ENCODE data around the gene PTPRK. TPM values are rescaled to one million over a fixed set of nuclear protein-coding genes. Genes with fewer than 3 reads are reported as not detected.

The PTPRK gene
- total RNA-seq, 1 experiment from 2014 or later: 34.2 TPM

DNA sequence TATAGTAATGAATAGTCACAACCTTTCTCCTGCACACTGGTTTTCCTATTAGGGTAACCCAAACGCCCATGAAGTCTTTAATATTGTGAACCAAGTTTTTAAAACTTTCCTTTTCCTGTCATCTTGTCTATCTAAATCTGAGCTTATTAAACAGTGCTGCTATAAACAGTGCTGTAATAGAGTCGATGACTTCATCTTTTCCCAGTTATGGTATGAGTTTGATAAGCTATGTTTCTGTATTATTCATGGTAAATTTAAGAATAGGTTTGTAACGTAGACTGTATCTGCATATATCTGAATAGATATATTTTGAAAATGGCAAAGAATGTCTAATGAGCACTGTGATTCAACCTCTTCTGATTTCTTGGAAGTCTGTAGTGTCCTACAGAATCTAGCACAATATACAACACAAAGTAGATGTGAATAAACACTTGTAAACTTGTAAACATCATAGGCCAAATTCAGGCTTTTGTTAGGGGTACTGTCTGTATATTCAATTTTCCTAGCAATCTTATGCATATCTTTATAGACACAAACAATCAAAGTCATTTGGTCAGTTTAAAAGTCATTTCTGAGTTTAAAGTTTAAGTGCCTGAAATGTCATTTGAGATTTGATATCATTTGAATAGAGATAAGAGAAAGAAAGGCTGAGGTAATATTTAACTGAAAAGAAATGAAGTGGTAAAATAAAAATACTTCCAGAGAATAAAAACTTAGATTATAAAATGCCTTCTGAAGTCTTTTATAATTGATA lies 155.5 kb downstream of the PTPRK start:
- CTCF ChIA-PET: no interaction called here
- DNase-seq (ENCODE audit: low read depth, low spot score): no peak
- Histone ChIP-seq H3K9ac (ENCODE audit: low read length) (no peak overlapping the region), H4K20me1 (ENCODE audit: insufficient read depth) (no peaks in the 10 kb centered on the region), H3K9me3 (ENCODE audit: control insufficient read depth in 1 of 2, insufficient read depth in 1 of 2, low read depth in 1 of 2, low read length in 2 of 2) (no peaks in the 10 kb centered on the region), H3K4me2 (ENCODE audit: low read length) (no peak overlapping the region), H3K9me2 (ENCODE audit: insufficient read depth) (no peaks in the 10 kb centered on the region), H3K27me3 (ENCODE audit: insufficient read depth, low read length) (no peaks in the 10 kb centered on the region), H3K79me2 (ENCODE audit: insufficient read depth, low read length) (no peaks in the 10 kb centered on the region), H3K4me3 (replicated peaks in 1 of 2; ENCODE audit: low read depth in 1 of 2, low read length in 2 of 2) (no peak overlapping the region), H3K4me1 (ENCODE audit: control insufficient read depth in 1 of 2, insufficient read depth in 2 of 2, low read length in 2 of 2) (peaks cover 7 to 16% of the 10 kb centered on the region in 2 experiments; a peak in 3 of 4 replicates), H2AFZ (ENCODE audit: low read depth, low read length, poor library complexity, severe bottlenecking) (no peak overlapping the region), H3K27ac (ENCODE audit: low read depth, low read length) (no peak overlapping the region), H3K36me3 (ENCODE audit: control insufficient read depth in 1 of 2, insufficient read depth in 2 of 2, low read length in 2 of 2) (no peaks in the 10 kb centered on the region)
- intact Hi-C loops (cut with micrococcal nuclease): no loop called here
- TF ChIP-seq, protein P1, sequence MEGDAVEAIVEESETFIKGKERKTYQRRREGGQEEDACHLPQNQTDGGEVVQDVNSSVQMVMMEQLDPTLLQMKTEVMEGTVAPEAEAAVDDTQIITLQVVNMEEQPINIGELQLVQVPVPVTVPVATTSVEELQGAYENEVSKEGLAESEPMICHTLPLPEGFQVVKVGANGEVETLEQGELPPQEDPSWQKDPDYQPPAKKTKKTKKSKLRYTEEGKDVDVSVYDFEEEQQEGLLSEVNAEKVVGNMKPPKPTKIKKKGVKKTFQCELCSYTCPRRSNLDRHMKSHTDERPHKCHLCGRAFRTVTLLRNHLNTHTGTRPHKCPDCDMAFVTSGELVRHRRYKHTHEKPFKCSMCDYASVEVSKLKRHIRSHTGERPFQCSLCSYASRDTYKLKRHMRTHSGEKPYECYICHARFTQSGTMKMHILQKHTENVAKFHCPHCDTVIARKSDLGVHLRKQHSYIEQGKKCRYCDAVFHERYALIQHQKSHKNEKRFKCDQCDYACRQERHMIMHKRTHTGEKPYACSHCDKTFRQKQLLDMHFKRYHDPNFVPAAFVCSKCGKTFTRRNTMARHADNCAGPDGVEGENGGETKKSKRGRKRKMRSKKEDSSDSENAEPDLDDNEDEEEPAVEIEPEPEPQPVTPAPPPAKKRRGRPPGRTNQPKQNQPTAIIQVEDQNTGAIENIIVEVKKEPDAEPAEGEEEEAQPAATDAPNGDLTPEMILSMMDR (IDR thresholded peaks at IDR 0.05 in 2 of 3, conservative IDR thresholded peaks at IDR 0.05 in 1 of 3; ENCODE audit: borderline replicate concordance in 1 of 3, insufficient read depth in 1 of 3, low read depth in 2 of 3, low read length in 2 of 3): no peak
- TF ChIP-seq, protein P2, sequence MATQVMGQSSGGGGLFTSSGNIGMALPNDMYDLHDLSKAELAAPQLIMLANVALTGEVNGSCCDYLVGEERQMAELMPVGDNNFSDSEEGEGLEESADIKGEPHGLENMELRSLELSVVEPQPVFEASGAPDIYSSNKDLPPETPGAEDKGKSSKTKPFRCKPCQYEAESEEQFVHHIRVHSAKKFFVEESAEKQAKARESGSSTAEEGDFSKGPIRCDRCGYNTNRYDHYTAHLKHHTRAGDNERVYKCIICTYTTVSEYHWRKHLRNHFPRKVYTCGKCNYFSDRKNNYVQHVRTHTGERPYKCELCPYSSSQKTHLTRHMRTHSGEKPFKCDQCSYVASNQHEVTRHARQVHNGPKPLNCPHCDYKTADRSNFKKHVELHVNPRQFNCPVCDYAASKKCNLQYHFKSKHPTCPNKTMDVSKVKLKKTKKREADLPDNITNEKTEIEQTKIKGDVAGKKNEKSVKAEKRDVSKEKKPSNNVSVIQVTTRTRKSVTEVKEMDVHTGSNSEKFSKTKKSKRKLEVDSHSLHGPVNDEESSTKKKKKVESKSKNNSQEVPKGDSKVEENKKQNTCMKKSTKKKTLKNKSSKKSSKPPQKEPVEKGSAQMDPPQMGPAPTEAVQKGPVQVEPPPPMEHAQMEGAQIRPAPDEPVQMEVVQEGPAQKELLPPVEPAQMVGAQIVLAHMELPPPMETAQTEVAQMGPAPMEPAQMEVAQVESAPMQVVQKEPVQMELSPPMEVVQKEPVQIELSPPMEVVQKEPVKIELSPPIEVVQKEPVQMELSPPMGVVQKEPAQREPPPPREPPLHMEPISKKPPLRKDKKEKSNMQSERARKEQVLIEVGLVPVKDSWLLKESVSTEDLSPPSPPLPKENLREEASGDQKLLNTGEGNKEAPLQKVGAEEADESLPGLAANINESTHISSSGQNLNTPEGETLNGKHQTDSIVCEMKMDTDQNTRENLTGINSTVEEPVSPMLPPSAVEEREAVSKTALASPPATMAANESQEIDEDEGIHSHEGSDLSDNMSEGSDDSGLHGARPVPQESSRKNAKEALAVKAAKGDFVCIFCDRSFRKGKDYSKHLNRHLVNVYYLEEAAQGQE (IDR thresholded peaks at IDR 0.05; ENCODE audit: low read depth): no peak
- TF ChIP-seq EZH2 (IDR thresholded peaks at IDR 0.05) (no peak), YY1 (IDR thresholded peaks at IDR 0.05; ENCODE audit: extremely low read depth, insufficient replicate concordance, low read depth, low read length) (no peak), SRF (IDR thresholded peaks at IDR 0.05; ENCODE audit: low read depth) (no peak), RAD21 (IDR thresholded peaks at IDR 0.05; ENCODE audit: low read depth) (no peak), EGR1 (IDR thresholded peaks at IDR 0.05; ENCODE audit: low read depth) (no peak), CBX3 (IDR thresholded peaks at IDR 0.05; ENCODE audit: low read depth) (no peak), SP1 (IDR thresholded peaks at IDR 0.05; ENCODE audit: low read depth) (no peak), ZFX (IDR thresholded peaks at IDR 0.05) (no peak), TCF7L2 (IDR thresholded peaks at IDR 0.05; ENCODE audit: borderline replicate concordance, extremely low read depth, insufficient read depth, insufficient read length) (no peak)
- POLR2A ChIA-PET: no interaction called here
- ATAC-seq: no peak
- no TSS peak for BruUV-seq (replicated peaks)
- RAD21 ChIA-PET (ENCODE audit: low non-redundant PET in 1 of 2, low total read pairs in 2 of 2, uncharacterized antibody in 2 of 2, unreplicated experiment in 2 of 2): no interaction called here
